ENCODE data around the gene HIPK2. TPM values are rescaled to one million over a fixed set of nuclear protein-coding genes. Genes with fewer than 3 reads are reported as not detected.

The HIPK2 gene
- total and polyA plus RNA-seq, 10 of the 15 experiments (the other 5 are each of a cell fraction or from before 2014, with no cell fraction given): 1.7 to 39.0 (median 9.4) TPM

DNA sequence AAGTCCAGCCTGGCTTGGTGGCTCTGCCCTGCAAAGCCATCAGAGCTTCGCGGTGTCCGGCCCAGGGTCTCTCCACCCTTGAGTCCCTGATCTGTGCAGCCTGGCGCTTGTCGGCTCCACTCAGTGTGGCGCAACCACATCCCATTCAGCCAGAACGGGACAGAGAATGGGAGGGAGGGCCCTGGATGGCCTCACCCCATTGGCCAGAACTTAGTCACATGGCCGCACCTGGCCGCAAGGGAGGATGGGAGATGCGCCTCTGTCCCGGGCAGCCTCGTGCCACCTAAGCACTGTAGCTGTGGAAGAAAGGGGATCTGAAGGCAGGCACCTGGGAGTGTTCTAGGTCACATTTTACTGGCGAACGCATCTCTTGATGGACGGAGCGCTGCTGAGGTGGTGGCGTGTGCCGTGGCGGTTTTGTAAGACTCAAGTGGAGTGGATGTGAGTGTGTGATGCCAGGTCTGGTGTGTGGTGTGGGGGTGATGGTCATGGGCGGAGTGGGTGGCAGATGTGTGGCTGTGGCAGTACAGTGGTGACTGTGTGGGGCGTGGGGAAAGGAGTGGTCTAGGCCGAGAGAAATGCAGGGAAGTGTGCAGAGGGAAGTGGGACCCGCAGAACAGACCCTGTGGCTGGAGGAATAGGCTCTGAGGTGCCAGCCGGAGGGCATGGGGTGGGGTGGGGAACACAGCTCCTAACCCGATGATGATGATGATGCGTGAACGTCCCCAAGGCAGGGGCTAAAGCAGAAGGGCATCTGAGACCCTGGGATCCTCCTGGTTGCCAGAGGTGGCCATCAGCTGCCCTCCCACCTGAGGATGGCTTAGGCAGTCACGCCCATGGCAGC lies 235.3 kb downstream of the HIPK2 start (continued):
- TF ChIP-seq EZH2 (IDR thresholded peaks at IDR 0.05; ENCODE audit: borderline replicate concordance, control insufficient read depth, low read depth, low read length) (no peak), BACH1 (IDR thresholded peaks at IDR 0.05; ENCODE audit: borderline replicate concordance) (no peak), ZNF207 (IDR thresholded peaks at IDR 0.05; ENCODE audit: borderline replicate concordance) (no peak), IRF4 (IDR thresholded peaks at IDR 0.05; ENCODE audit: low read depth, low read length) (no peak)
- TF ChIP-seq, protein P1, sequence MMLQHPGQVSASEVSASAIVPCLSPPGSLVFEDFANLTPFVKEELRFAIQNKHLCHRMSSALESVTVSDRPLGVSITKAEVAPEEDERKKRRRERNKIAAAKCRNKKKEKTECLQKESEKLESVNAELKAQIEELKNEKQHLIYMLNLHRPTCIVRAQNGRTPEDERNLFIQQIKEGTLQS (IDR thresholded peaks at IDR 0.05; ENCODE audit: borderline replicate concordance, extremely low read depth, low read depth, low read length): no peak
- TF ChIP-seq, protein P2, sequence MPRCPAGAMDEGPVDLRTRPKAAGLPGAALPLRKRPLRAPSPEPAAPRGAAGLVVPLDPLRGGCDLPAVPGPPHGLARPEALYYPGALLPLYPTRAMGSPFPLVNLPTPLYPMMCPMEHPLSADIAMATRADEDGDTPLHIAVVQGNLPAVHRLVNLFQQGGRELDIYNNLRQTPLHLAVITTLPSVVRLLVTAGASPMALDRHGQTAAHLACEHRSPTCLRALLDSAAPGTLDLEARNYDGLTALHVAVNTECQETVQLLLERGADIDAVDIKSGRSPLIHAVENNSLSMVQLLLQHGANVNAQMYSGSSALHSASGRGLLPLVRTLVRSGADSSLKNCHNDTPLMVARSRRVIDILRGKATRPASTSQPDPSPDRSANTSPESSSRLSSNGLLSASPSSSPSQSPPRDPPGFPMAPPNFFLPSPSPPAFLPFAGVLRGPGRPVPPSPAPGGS (IDR thresholded peaks at IDR 0.05; ENCODE audit: borderline replicate concordance, insufficient read depth, low read depth, low read length, poor library complexity, severe bottlenecking): no peak

DNA sequence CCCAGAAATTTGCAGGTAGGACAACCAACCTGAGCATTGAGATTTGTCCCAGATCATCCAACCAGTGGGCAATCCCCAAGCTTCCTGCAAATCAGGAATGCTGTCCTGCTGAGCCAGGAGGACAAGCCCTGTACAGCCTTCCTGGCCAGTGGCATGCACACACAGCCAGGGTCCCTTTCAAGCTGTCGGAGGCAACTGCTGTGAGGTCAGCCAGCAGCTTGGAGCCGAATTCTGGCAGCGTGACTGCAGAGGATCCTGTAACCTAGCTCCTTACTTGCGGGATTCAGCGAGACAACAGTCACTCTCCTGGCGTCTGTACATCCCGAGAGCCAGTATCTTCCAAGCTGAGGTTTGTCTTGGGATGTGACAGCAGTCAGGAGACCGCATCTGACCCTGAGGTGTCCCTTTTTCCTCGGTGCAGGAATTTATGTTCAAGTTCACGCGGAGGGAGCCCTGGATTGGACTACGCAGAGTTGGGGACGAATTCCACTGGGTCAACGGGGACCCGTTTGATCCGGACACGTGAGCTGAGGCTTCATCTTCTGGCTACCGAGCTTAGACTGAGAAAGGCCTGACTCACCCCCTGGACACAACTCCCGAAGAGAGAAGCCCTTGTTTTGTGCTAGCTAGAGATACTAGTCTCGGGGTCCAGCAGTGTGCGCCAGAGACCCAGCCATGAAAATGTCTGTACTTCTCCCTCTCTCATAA lies 236.0 kb downstream of the HIPK2 start:
- Histone ChIP-seq H3K9me3 (replicated peaks; ENCODE audit: control insufficient read depth, insufficient read depth, low read length) (no peaks in the 10 kb centered on the region), H3K27me3 (replicated peaks in 1 of 2; ENCODE audit: control insufficient read depth in 2 of 2, insufficient read depth in 2 of 2, low read length in 1 of 2) (peaks cover 0 to 3% of the 10 kb centered on the region in 2 experiments; a peak in 1 of 4 replicates), H2AFZ (ENCODE audit: control insufficient read depth, low read depth, low read length) (no peak overlapping the region), H3K27ac (ENCODE audit: control insufficient read depth, insufficient read depth) (no peak overlapping the region), H4K20me1 (ENCODE audit: control insufficient read depth, insufficient read depth) (no peaks in the 10 kb centered on the region), H3K79me2 (ENCODE audit: control insufficient read depth, insufficient read depth, low read length) (no peaks in the 10 kb centered on the region), H3K4me3 (no peak overlapping the region), H3K36me3 (ENCODE audit: control insufficient read depth in 2 of 2, insufficient read depth in 2 of 2, low read length in 1 of 2) (no peaks in the 10 kb centered on the region), H3K4me1 (ENCODE audit: control insufficient read depth, insufficient read depth, low read length) (no peaks in the 10 kb centered on the region), H3K4me2 (ENCODE audit: control insufficient read depth, insufficient read depth) (no peak overlapping the region), H3K9ac (ENCODE audit: control insufficient read depth, insufficient read depth, low read length) (no peak overlapping the region)
- TF ChIP-seq PAX8 (IDR thresholded peaks at IDR 0.05): no peak
- TF ChIP-seq, protein P3, sequence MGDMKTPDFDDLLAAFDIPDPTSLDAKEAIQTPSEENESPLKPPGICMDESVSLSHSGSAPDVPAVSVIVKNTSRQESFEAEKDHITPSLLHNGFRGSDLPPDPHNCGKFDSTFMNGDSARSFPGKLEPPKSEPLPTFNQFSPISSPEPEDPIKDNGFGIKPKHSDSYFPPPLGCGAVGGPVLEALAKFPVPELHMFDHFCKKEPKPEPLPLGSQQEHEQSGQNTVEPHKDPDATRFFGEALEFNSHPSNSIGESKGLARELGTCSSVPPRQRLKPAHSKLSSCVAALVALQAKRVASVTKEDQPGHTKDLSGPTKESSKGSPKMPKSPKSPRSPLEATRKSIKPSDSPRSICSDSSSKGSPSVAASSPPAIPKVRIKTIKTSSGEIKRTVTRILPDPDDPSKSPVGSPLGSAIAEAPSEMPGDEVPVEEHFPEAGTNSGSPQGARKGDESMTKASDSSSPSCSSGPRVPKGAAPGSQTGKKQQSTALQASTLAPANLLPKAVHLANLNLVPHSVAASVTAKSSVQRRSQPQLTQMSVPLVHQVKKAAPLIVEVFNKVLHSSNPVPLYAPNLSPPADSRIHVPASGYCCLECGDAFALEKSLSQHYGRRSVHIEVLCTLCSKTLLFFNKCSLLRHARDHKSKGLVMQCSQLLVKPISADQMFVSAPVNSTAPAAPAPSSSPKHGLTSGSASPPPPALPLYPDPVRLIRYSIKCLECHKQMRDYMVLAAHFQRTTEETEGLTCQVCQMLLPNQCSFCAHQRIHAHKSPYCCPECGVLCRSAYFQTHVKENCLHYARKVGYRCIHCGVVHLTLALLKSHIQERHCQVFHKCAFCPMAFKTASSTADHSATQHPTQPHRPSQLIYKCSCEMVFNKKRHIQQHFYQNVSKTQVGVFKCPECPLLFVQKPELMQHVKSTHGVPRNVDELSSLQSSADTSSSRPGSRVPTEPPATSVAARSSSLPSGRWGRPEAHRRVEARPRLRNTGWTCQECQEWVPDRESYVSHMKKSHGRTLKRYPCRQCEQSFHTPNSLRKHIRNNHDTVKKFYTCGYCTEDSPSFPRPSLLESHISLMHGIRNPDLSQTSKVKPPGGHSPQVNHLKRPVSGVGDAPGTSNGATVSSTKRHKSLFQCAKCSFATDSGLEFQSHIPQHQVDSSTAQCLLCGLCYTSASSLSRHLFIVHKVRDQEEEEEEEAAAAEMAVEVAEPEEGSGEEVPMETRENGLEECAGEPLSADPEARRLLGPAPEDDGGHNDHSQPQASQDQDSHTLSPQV (IDR thresholded peaks at IDR 0.05): no peak
- TF ChIP-seq BACH1 (IDR thresholded peaks at IDR 0.05; ENCODE audit: borderline replicate concordance): no peak
- no peak for TF ChIP-seq IKZF2 (IDR thresholded peaks at IDR 0.05)
- TF ChIP-seq PBX3 (IDR thresholded peaks at IDR 0.05; ENCODE audit: insufficient replicate concordance, low read depth, low read length): no peak
- no peak for TF ChIP-seq SRF (IDR thresholded peaks at IDR 0.05; ENCODE audit: low read depth in 2 of 2, low read length in 2 of 2)
- TF ChIP-seq BRCA1 (IDR thresholded peaks at IDR 0.05; ENCODE audit: low read depth, low read length): no peak
- RAD21 ChIA-PET (ENCODE audit: unreplicated experiment): no interaction called here
- POLR2A ChIA-PET: no interaction called here
- CTCF ChIA-PET: interaction anchor here (0.9 kb wide), 1 partner anchor 107 kb away, joined by 3 read pairs; no protein-coding TSS in a partner anchor
- no peak for DNase-seq (ENCODE audit: low read depth, low spot score)
- BruUV-seq (replicated peaks): no TSS peak
- intact Hi-C loops (cut with micrococcal nuclease; ENCODE audit: unreplicated experiment) (no loop called here), in situ Hi-C loops (cut with MboI) (no loop called here)
- SMC1A ChIA-PET (ENCODE audit: uncharacterized antibody, unreplicated experiment): no interaction called here
- ATAC-seq: no peak
- FAIRE-seq: no peak
- 59% methylated on average over 21 of the region's 21 CpGs for WGBS (ENCODE audit: insufficient coverage, insufficient replicate concordance, low lambda C conversion rate, missing lambda C conversion rate)

Measured in GM12878 (cell line).